ENCODE results near the gene CTNND2. TPM values are rescaled to one million over a fixed set of nuclear protein-coding genes. Genes with fewer than 3 reads are reported as not detected.

CTNND2 gene
- total and polyA plus RNA-seq, 10 of the 15 experiments (the other 5 are each of a cell fraction or from before 2014, with no cell fraction given) = 0.02 to 0.16 (median 0.04) TPM; not detected in 7

GRCh38 chr5:10994091-10994986 lies 909.9 kb downstream of the CTNND2 start:
- WGBS (ENCODE audit: insufficient coverage, insufficient replicate concordance, low lambda C conversion rate, missing lambda C conversion rate) = 50% methylated on average over 13 of the region's 30 CpGs
- no TSS peak for BruUV-seq (replicated peaks)
- CTCF ChIA-PET = no interaction called here

More at GRCh38 chr5:10994091-10994986, 909.9 kb downstream of the CTNND2 start:
- Histone ChIP-seq H3K36me3 (ENCODE audit: control insufficient read depth in 2 of 2, insufficient read depth in 2 of 2, low read length in 1 of 2) (no peaks in the 10 kb centered on the region), H3K4me1 (ENCODE audit: control insufficient read depth, insufficient read depth, low read length) (no peaks in the 10 kb centered on the region), H3K4me2 (ENCODE audit: control insufficient read depth, insufficient read depth) (no peak overlapping the region), H3K27me3 (replicated peaks in 1 of 2; ENCODE audit: control insufficient read depth in 2 of 2, insufficient read depth in 2 of 2, low read length in 1 of 2) (no peaks in the 10 kb centered on the region; a peak in 1 of 4 replicates), H3K27ac (ENCODE audit: control insufficient read depth, insufficient read depth) (no peak overlapping the region), H3K79me2 (ENCODE audit: control insufficient read depth, insufficient read depth, low read length) (no peaks in the 10 kb centered on the region), H3K4me3 (no peak overlapping the region), H4K20me1 (ENCODE audit: control insufficient read depth, insufficient read depth) (no peaks in the 10 kb centered on the region), H3K9me3 (replicated peaks; ENCODE audit: control insufficient read depth, insufficient read depth, low read length) (no peaks in the 10 kb centered on the region), H3K9ac (ENCODE audit: control insufficient read depth, insufficient read depth, low read length) (no peak overlapping the region), H2AFZ (ENCODE audit: control insufficient read depth, low read depth, low read length) (no peak overlapping the region)
- DNase-seq (ENCODE audit: low read depth, low spot score) (no peak), ATAC-seq (no peak), FAIRE-seq (no peak)
- intact Hi-C loops (cut with micrococcal nuclease; ENCODE audit: unreplicated experiment) (no loop called here), in situ Hi-C loops (cut with MboI) (no loop called here)
- ChIA-PET POLR2A (no interaction called here), RAD21 (ENCODE audit: unreplicated experiment) (no interaction called here), SMC1A (ENCODE audit: uncharacterized antibody, unreplicated experiment) (interaction anchor here (1.0 kb wide), 1 partner anchor 52 kb away, joined by 3 read pairs; no protein-coding TSS in a partner anchor)
- TF ChIP-seq SMAD5 (IDR thresholded peaks at IDR 0.05; ENCODE audit: low read depth) (no peak), TARDBP (IDR thresholded peaks at IDR 0.05; ENCODE audit: borderline replicate concordance) (no peak), SMAD1 (IDR thresholded peaks at IDR 0.05; ENCODE audit: low read depth, partially characterized antibody) (no peak), ZNF622 (IDR thresholded peaks at IDR 0.05) (no peak), RBBP5 (conservative IDR thresholded peaks at IDR 0.05) (no peak), NR2C2 (IDR thresholded peaks at IDR 0.05; ENCODE audit: borderline replicate concordance, control insufficient read depth, insufficient read length, low read depth) (no peak), NFXL1 (IDR thresholded peaks at IDR 0.05; ENCODE audit: borderline replicate concordance) (no peak), PRDM15 (CRISPR knock-in tag; IDR thresholded peaks at IDR 0.05) (no peak), NFIC (IDR thresholded peaks at IDR 0.05; ENCODE audit: low read depth, low read length) (no peak), RAD51 (IDR thresholded peaks at IDR 0.05) (no peak), EP300 (IDR thresholded peaks at IDR 0.05; ENCODE audit: borderline replicate concordance in 1 of 2, control insufficient read depth in 1 of 2, low read depth in 2 of 2, low read length in 2 of 2) (no peak), POU2F2 (IDR thresholded peaks at IDR 0.05; ENCODE audit: borderline replicate concordance, low read depth, low read length) (no peak), TCF7 (IDR thresholded peaks at IDR 0.05; ENCODE audit: borderline replicate concordance) (no peak), CHD1 (IDR thresholded peaks at IDR 0.05; ENCODE audit: low read depth, low read length) (no peak), ZSCAN29 (IDR thresholded peaks at IDR 0.05) (no peak), SP1 (IDR thresholded peaks at IDR 0.05; ENCODE audit: low read depth, low read length) (no peak), NFYB (IDR thresholded peaks at IDR 0.05; ENCODE audit: insufficient read depth, low read depth, low read length) (no peak), CREM (IDR thresholded peaks at IDR 0.05; ENCODE audit: low read depth) (no peak)

Data from GM12878 (cell line).